ENCODE results near the gene TRAPPC2. TPM values are rescaled to one million over a fixed set of nuclear protein-coding genes. Genes with fewer than 3 reads are reported as not detected.

Gene TRAPPC2
- total and polyA plus RNA-seq, 4 donors, result 3.1 to 12.3 (median 8.8) TPM

GRCh38 chrX:13780868-13781427 is 46.5 kb upstream of the TRAPPC2 start:
- Histone ChIP-seq H3K9ac (ENCODE audit: low read depth in 1 of 2, low read length in 2 of 2) (no peak overlapping the region), H3K4me3 (ENCODE audit: low read depth in 1 of 3, low read length in 3 of 3) (no peak overlapping the region), H3K27ac (ENCODE audit: low read depth in 1 of 2, low read length in 2 of 2) (no peak overlapping the region), H3K4me1 (ENCODE audit: control insufficient read depth in 4 of 4, insufficient read depth in 4 of 4, low read length in 3 of 4) (no peaks in the 10 kb centered on the region), H3K9me3 (ENCODE audit: control insufficient read depth in 4 of 4, low read length in 3 of 4) (peaks cover 0 to 2% (median 0%) of the 10 kb centered on the region in 4 donors), H3K36me3 (ENCODE audit: control insufficient read depth in 4 of 4, insufficient read depth in 3 of 4, low read depth in 1 of 4, low read length in 3 of 4) (peaks cover 0 to 4% (median 0%) of the 10 kb centered on the region in 4 donors), H3K27me3 (ENCODE audit: control insufficient read depth in 4 of 4, insufficient read depth in 4 of 4, low read length in 3 of 4) (no peaks in the 10 kb centered on the region)
- WGBS, result 78% methylated on average over 7 of the region's 7 CpGs
- no peak for DNase-seq (ENCODE audit: low spot score)
- TF ChIP-seq RAD21 (IDR thresholded peaks at IDR 0.05), result no peak
- no peak for TF ChIP-seq JUND (IDR thresholded peaks at IDR 0.05)
- TF ChIP-seq NR2F2 (IDR thresholded peaks at IDR 0.05), result no peak
- TF ChIP-seq GABPA (IDR thresholded peaks at IDR 0.05 in 1 of 2, conservative IDR thresholded peaks at IDR 0.05 in 1 of 2), result no peak
- no peak for TF ChIP-seq MAX (IDR thresholded peaks at IDR 0.05)
- no peak for TF ChIP-seq FOXA2 (IDR thresholded peaks at IDR 0.05)
- no peak for TF ChIP-seq RXRA (IDR thresholded peaks at IDR 0.05)
- no peak for TF ChIP-seq YY1 (IDR thresholded peaks at IDR 0.05)
- TF ChIP-seq FOXA1 (IDR thresholded peaks at IDR 0.05), result no peak
- TF ChIP-seq ZBTB33 (IDR thresholded peaks at IDR 0.05), result no peak
- no peak for TF ChIP-seq EGR1 (IDR thresholded peaks at IDR 0.05; ENCODE audit: low read depth in 2 of 2)
- no peak for TF ChIP-seq ATF3 (IDR thresholded peaks at IDR 0.05)
- no peak for TF ChIP-seq HNF4A (conservative IDR thresholded peaks at IDR 0.05)
- TF ChIP-seq HNF4G (IDR thresholded peaks at IDR 0.05), result no peak
- TF ChIP-seq, protein P1, sequence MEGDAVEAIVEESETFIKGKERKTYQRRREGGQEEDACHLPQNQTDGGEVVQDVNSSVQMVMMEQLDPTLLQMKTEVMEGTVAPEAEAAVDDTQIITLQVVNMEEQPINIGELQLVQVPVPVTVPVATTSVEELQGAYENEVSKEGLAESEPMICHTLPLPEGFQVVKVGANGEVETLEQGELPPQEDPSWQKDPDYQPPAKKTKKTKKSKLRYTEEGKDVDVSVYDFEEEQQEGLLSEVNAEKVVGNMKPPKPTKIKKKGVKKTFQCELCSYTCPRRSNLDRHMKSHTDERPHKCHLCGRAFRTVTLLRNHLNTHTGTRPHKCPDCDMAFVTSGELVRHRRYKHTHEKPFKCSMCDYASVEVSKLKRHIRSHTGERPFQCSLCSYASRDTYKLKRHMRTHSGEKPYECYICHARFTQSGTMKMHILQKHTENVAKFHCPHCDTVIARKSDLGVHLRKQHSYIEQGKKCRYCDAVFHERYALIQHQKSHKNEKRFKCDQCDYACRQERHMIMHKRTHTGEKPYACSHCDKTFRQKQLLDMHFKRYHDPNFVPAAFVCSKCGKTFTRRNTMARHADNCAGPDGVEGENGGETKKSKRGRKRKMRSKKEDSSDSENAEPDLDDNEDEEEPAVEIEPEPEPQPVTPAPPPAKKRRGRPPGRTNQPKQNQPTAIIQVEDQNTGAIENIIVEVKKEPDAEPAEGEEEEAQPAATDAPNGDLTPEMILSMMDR (IDR thresholded peaks at IDR 0.05; ENCODE audit: low read depth, low read length, missing input control), result no peak
- TF ChIP-seq SP1 (IDR thresholded peaks at IDR 0.05), result no peak
- no peak for TF ChIP-seq TAF1 (conservative IDR thresholded peaks at IDR 0.05)
- TF ChIP-seq REST (IDR thresholded peaks at IDR 0.05), result no peak
